GM13976 (cell line): ENCODE results near the gene KCNMB4.

Experiments used
- DNase-seq: peaks from one replicate; pipeline ENCODE4 v3.0.0; 2012; ENCODE audit warnings: low spot score
- CTCF ChIP-seq: IDR thresholded peaks from 2 replicates; pipeline ENCODE4 v1.5.1; 2012; ENCODE audit warnings: borderline replicate concordance, mild to moderate bottlenecking; ENCODE audit not compliant: insufficient read depth; ENCODE audit errors: extremely low read depth, missing control alignments, control extremely low read depth
- in situ Hi-C: fragments of 300-500 bp; cut with MboI; formaldehyde crosslinking; loops from one replicate; pipeline ENCODE4 v1.12.0; 2022; ENCODE audit warnings: low sequenced_read_pairs, mixed read lengths, inconsistent platforms; ENCODE audit not compliant: unreplicated experiment

KCNMB4 gene

GRCh38 chr12:70469221-70469820 lies 103.2 kb downstream of the KCNMB4 start:
- in situ Hi-C loops = no loop called here
- no peak for DNase-seq

GRCh38 chr12:70482764-70483163 lies 116.7 kb downstream of the KCNMB4 start:
- no peak for DNase-seq
- no peak for TF ChIP-seq CTCF
- in situ Hi-C loops = no loop called here

More at GRCh38 chr12:70469221-70469820, 103.2 kb downstream of the KCNMB4 start:
- no peak for TF ChIP-seq CTCF
